ENCODE data around the gene ATCAY.

Gene ATCAY

GRCh38 chr19:3970808-3971598 lies 90.5 kb downstream of the ATCAY start, which contains the start of gene DAPK3:
Gene DAPK3, minus strand, starts transcription at chr19:3971099. Its CDS starts 1,364 bp downstream, at chr19:3969735.
- peak; percentile 96 to 99 (median 98) for DNase-seq

GRCh38 chr19:3975144-3975543 lies 94.7 kb downstream of the ATCAY start:
- no peak for DNase-seq

- no peak for DNase-seq
Measured at GRCh38 chr19:3975637-3976087, 95.2 kb downstream of the ATCAY start.

GRCh38 chr19:3976495-3977241 lies 96.2 kb downstream of the ATCAY start:
- no peak for DNase-seq
